DMS153 (cell line): ENCODE measurements around the gene PPP3R1.
"Not testable (repeated sequence)": the region's sequence is repeated elsewhere in the genome, so short reads cannot be mapped to it uniquely, and the experiment has no call there.

Experiments used
- DNase-seq: peaks from one replicate; lab custom pipeline; 2025; lab: John Stamatoyannopoulos, UW

PPP3R1 gene

DNA sequence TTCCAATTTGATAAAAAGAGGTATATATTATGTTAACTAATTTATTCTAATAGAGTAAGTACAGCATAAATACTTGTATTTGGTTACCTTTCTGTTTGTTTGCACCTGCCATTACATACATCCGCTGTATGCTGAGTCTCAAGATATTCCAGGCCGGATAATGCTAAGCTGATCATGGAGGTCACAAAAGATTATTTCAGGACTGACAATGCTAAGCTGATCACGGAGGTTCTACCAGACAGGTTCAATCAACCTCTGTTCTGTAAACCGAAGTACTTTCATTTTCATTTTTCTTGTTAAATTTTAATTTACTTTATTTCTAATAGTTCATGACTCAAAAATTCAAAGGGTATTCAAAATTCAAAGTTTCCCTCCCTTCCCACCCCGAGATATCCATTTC, 63.5 kb downstream of the PPP3R1 start:
- no peak for DNase-seq

DNA sequence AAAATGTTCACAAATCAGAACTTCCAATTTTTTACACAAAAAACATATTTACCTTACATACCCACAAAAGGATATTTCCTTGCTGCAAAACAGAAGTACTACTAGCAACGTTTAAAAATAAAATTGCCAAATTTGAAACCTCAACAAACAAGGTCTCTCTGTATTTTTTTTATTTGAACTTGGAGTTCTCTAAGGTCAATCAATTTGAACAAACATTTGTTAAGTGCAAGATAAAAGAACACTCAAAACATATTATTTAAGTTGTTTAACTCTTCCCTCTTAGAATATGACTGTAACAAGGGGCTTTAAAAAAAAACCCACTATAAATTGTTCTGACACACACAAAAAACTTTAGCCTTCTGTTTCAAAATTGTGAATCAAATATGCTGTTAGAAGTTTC, 65.0 kb downstream of the PPP3R1 start:
- no peak for DNase-seq

DNA sequence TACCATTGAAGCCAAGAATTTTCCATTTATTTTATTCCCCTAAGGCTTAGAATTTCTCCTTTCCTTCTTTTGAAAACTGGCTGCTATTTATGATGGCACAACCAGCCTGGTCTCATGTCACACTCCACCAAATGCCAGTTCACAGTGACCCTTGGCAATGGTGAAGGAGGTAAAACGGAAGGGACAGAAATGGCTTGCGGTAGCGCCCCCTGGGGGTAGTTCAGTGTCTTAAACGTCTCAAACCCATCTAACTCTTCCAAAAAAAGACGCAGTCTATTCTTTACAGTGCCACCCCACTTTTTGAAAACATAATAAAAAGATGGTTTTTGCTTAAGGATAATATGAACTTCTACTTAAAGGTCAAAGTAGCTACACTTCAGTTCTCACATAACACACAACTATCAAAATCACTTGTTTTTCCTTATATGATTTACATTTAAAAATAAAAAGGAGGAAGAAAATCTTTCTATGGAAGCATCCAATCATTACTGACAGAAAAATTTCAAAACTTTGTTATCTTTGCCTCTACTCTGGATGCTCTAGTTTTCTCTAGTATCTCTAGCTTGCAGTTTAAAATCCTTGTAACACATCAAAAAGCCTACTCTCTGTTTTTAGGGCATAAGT, 66.7 kb downstream of the PPP3R1 start:
- DNase-seq, result no peak

DNA sequence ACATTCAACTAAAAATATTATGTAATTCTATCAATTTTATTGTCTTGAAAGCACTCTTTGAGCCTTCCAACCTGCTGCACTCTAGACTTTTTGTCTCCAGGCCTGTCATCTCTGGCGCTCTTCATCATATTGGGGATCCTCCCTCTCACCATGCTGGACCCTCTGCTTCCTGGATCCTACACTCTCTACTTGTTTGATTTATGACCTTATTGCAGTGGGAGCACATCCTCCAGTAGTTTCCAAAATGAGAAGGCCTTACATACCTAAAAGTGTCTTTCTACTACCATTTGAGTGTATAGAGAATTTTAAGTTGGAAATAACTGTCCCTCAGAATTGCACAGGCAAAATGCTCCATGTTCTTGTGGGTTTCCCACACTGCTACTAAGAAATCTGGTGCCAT, 69.4 kb downstream of the PPP3R1 start:
- no peak for DNase-seq

DNA sequence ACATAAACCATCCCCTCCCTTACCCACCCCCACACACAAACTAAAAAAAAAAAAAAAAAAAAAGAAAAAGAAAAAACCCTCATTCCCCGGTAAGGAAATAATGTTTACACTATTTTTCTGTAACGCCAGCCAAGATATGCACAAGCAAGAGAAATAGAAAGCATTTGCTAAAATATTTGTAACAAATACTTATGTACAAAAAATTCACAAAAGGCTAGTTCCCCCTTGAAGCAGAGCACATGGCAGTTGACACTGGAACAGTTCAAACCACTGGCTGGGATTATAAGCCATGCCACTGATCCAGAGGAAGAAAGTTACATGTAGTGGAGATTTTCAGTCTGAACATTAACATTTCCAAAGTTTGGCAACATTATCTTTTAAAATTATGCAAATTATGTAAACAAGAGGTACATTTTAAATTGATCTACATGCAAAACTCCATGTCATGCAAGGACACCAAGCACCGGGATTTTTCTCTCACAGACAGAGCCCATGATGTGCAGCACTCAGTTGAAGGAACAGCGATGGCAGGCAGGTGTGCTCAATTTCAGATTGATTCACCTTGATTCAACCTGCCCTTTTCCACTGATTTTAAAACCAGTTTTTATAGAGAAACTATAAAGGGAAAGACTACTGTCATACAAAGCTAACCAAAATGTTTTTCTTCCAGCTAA, 73.2 kb downstream of the PPP3R1 start:
- no peak for DNase-seq

DNA sequence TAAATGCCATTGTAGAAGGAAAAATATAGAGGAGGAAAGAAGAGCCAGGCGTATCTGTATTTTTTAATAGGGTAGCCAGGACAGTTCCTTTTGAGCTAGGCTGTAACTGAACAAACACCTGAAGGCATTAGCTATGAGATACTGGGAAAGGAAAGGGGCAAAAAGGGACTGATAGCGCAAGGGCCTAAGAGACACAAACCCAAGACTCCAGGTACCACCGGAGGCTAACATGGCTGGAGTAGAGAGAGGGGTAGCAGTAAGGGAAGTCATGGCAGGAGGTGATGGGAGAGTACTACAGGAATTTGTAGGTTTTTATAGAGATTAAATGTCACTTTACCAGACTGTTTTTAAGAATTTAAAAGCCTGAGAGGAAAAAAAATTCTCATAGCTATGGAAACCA, 73.9 kb downstream of the PPP3R1 start:
- DNase-seq, result no peak

DNA sequence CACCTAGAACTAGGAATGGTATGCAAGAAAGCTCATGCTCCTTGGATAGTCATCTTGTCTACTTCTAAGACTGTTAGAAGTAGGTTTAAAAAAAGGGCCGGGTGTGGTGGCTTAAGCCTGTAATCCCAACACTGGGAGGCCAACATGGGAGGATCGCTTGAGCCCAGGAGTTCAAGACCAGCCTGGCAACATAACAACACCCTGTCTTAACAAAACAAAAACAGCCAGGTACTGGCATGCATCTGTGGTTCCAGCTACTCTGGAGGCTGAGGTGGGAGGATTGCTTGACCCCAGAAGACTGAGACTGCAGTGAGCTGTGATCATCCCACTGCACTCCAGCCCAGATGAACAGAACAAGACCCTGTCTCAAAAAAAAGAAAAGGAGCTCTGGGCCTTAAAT, 74.8 kb downstream of the PPP3R1 start:
- DNase-seq, result no peak

DNA sequence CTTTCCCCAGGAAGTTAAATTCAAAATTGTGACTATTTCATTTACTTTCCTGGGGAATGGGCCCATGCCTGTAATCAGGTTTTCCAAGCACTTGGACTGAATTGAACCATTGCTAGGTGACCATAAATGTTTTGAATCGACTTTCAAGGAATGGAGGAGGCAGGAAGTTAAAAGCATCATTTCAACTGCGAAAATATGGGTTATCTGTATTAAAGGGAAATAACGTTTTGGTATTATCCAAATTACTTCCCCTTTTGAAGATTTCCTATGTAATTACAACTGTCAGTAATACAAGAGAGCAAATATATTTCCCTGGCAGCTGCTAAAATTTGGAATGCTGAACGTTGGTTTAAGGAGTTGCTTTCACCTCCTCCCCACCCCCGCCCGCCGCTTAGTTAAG, 75.7 kb downstream of the PPP3R1 start:
- no peak for DNase-seq

DNA sequence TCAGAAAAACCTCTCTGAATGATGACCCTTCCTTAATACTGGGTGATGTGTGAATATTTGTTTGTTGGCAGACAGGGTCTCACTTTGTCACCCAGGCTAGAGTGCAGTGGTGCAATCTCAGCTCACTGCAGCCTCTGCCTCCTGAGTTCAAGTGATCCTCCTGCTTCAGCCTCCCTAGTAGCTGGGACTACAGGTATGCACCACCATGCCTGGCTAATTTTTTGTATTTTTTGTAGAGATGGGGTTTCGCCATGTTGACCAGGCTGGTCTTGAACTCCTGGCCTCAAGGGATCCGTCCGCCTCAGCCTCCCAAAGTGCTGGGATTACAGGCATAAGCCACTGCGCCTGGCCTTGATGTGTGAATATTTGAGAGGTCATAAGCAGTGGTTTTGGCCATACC, 77.1 kb downstream of the PPP3R1 start:
- not testable (repeated sequence) for DNase-seq

DNA sequence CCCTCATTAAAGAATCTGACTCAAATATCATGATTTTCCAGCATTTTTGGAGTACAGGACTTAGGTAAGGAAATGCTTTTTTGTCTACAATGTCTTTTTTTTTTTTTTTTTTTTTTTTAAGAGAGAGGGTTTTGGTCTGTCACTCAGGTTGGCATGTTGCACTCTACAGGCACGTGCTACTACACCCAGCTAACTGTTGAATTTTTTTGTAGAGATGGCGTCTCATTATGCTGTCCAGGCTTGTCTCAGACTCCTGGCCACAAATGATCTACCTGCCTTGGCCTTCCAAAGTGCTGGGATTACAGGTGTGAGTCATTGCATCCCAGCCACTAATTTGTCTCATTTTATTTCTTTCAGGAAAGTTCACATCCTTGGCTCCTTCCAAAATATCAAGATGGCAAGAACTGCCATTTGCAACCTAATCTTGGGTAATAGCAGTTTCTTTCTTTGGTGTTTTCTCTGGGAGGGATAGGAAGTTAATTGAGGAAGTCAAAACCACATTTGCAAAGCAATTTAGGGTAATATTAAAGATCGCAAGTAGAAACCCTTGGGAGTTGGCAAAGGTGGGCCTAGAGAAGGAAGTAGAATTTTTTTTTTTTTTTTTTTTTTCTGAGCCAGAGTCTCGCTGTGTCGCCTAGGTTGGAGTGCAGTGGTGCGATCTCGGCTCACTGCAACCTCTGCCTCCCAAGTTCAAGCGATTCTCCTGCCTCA, 79.2 kb downstream of the PPP3R1 start:
- no peak for DNase-seq

DNA sequence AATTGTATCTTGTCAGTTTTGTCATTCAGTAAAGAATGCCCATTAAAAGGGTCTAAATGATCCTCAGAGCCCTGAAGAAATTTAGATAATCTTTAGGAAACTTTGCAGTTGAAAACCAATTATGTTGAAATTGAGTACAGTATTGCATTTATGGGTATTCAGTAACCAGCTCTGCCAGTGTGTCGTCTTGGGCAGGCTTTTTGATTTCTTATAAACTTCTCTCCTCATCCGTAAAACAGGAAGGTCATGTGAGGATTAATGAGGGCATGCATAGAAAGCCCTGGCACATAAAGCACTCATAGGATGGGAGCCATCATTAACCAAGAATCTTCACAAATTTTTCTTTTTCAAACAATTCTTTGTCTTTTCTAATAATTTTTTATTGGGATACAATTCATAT, 79.8 kb downstream of the PPP3R1 start:
- no peak for DNase-seq

DNA sequence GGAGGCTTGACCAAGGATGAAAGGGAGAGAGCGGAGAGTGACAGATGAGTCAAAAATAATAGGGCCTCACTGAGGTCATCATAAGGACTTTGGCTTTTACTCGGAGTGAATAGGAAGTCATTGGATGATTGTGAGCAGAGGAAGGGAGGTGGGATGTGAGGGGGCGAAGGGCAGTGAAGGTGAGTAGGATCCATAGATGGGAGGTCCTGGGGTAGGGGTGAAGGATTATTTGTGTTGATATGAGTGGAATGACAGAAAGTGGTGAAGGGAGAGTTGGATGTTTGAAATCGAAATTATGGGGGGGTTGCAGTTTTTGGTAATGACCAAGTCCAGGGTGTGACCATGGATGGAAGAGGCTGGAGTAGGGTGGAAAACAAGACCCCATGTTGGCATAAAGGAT, 80.6 kb downstream of the PPP3R1 start:
- no peak for DNase-seq

DNA sequence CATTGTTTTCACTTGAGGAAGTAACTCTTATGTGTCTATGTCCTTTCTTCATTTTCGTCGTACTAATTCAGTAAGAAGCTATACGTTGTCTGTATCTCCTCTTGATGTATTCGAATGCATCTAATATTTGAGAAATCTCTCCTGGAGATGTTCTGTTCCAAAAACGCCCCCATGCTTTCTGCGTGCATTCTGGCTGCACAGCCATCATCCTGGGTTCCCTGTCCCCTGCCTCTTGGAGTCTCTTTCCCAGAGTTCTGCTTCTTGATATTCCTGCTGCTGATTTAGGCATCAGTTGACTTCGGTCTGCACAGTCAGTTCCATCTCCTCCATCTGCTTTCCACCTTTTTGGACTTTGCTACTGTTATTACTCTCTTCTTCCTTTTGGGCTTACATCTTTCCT, 81.2 kb downstream of the PPP3R1 start:
- DNase-seq, result no peak

DNA sequence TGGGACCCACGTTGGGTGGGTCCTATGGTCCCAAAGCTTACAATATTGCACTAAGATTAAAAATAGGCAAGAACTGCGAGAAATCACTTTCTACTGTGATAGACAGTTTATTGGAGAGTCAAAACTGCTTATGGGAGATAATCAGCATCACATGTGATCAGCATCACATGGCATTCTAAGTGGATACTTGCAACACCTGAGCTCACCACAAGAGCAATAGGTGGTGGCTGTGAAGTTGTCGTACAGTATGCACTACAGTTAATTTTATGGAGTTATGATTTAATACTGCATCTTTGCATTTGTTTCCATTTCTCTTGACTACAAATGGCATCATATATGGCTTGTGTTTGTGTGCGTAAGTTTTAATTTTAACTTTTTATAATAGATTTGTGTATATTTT, 83.0 kb downstream of the PPP3R1 start:
- no peak for DNase-seq

DNA sequence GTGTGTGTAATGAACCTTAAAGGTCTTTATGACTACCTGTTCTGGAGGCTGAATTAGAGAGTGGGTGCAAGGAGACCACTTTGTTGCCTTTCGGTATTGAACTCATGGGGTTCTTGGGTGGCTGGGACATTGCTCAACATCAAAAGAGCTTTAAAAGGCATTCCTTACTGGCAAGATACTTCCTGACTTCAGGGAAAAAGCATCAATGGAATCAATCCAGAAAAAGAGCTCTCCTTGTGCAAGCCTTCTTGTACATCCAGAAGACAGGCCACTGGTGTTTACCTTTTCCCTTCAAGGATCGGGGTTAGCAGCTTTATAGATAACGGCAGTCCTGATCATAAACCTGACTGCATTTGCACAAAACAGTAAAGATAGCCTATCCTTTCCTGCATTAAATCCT, 85.1 kb downstream of the PPP3R1 start:
- no peak for DNase-seq

DNA sequence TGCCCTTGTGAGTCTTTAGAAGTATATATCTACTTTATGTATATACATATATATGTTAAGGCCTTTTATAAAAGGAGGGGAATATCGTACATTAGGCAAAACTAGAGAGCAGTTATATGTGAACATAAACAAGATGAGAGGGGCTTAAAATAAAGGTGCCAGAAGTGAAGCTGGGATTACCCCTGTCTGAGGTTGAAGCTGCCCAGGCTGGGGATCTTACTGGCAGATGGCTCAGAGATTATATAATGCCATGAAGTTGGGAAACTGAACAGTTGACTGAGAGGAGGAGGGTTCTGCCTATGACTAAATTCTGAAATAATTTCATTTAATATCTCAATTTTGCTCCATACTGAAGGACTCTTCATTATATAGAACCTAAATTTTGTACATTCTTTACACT, 88.7 kb downstream of the PPP3R1 start:
- no peak for DNase-seq

DNA sequence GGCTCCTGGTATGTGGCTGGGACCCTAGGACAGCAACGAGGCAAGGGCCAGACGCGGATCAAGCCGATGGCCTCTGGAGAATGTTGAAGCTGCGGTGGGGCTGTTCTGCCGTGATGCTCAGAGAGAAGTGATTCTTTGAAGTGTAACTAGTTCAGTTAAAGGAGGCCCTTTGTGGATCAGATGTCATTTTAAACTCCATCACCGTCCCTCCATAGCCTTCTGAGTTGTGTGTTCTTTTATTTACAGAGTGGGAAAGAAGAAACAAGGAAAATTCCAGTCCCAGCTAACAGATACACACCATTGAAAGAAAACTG, 94.2 kb downstream of the PPP3R1 start:
- DNase-seq, result no peak

DNA sequence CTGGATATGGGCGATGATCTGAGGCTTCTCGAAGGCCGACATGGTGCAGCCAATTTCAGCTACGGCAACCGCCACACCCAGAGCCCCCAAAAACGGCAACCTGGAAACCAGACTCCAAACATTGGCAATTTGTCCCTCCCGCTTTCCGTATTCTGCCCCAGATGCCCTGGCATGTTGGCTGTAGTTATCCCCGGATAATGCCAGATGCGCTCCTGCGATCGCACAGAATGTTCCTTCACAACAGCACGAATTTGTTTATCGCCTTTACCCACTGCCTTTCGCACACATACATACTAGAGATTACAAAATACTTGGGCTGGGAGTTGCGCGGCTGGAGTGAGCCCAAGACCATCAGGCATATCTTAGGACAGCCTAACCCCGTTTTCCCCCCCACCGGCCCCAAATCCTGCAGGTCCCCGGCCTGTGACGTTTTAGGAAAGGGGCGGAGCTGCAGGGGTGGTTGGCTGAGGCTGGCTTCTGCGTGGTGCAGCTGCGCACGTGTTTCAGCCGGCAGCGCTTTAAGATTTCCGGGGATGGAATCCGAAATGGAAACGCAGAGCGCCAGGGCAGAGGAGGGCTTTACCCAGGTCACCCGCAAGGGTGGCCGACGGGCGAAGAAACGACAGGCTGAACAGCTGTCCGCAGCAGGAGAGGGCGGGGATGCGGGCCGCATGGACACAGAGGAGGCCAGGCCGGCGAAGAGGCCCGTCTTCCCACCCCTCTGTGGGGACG, 94.8 kb downstream of the PPP3R1 start, which contains the start of gene PNO1:
Gene PNO1 (plus strand): TSS at position 487 of the 732 bp plus-strand sequence. CDS start 47 bp downstream, at position 534.
- DNase-seq, result peak; percentile 87

DNA sequence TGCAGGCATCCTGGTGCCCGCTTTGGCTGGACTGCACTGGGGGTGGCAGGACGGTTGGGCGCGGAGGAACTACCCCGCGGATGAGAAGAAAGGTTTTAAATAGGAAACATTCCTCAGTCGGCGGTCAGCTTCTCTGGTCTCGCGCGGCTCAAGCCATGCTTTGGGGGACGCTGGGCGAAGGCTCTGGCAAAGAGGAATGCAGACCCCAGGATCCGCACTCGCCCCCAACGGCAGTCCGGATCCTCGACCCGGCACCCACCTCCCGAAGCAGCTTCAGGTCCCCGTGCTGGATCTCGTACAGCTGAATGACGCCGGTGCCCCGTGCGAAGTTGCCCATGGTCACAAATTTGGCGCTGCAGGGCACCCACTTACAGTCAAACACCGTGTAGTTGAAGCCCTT, 95.3 kb downstream of the PPP3R1 start:
- DNase-seq, result no peak

DNA sequence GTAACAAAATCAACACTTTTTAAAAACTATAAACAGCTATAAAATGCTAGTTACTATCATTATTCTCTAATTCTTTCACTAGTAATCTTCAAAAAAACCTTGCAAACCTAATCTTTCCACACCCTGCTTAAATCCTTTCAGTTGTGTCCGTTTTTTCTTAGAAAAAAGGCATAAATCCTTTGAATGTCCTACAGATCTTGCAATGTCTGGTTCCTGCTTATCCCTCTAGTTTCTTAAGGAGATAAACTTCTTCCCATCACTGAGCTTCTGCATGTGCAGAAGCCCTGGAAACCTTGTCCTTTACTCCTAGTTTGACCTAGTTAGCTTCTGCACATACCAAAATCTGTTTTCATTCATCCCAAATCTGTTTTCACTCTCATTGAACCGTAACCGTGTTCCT, 95.9 kb downstream of the PPP3R1 start:
- DNase-seq, result no peak

DNA sequence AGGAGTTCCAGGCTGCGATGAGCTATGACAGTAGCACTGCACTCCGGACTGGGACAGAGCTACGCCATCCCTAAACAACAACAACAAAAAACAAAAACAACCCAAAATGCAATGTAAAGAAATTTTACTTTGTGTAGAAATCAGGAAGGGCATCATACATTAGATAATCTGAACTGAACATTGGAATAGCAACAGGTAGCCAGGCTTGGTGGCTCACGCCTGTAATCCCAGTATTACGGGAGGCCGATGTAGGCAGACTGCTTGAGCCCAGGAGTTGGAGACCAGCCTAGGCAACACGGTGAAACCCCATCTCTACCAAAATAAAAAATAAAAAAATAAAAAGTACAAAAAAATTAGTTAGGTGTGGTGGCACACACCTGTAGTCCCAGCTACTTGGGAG, 96.7 kb downstream of the PPP3R1 start:
- no peak for DNase-seq

DNA sequence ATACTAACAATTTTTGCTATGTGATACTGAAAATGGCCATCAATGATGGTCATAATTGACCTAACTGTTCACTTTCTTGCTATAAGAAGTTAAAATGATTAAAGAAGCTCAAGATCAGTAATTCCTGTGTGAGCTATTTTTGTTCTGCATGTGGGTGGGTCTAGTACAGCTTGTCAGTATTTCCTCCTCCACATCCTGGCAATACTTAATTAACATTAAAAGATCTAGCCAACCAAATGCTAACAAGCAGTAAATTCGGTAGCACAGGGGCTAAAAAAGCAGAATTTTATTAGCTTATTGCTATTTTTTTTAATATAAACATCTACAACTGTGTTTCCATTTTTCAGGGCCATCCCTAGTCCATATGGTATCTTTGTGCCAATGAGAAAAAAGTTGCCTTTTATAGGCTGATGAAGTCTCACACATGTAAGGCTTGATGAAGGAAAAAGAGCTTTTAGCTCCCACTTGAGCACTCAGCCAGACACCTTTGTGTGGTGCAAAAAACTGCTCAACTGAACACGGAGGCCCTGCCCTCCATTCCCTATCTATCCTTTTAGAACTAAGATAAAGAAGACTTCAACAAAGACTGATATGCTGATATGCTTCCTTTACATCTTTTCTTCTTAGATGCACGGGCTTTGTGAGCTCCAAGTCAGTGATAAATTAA, 99.5 kb downstream of the PPP3R1 start:
- DNase-seq, result no peak
